NCI-H526 (cell line): ENCODE data around the gene NEAT1.

ENCODE experiments used
- DNase-seq, 2 experiments: peaks; one replicate each; lab custom pipeline; 2025; lab: John Stamatoyannopoulos, UW

The NEAT1 gene

DNA sequence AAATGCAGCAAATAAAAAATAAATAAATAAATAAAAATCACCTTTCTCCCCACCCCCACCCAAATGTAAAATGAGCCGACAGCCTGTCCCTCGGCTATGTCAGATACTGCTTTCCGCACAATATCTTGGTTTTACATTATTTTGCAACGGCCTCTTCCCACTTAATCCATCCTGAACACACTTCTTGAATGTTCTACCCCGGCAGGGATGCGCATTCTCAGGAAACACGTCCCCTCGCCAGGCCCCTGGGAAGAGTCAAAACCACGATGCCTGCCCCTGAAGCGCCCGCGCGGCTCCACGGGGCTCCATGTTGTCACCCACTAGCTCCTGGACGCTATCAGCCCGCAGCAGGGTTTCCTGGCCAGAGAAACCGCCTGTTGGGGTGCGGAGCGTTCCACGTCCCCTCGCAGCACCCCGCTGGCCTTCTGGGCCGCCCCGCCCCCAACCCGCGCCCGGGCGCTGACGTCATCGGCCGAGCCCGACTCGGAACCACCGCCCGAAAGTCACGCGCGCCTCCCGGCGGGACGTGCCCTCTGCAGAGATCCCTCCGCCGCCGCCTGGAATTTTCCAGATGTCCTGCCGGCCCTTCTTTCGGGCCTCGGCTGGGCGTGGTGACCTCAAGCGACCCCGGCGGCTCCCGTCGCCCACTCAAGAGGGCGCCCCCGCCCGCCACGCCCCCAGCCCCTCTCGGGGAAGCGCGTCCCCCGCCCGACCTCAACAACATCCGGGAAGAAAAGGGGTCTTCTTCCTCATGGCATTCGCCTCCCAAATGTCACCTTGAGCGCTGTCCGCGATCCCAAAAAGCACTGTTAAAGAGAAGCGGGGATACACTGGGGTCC lies 585 bp upstream of the NEAT1 start:
- peak; percentile 83 to 99 for DNase-seq

DNA sequence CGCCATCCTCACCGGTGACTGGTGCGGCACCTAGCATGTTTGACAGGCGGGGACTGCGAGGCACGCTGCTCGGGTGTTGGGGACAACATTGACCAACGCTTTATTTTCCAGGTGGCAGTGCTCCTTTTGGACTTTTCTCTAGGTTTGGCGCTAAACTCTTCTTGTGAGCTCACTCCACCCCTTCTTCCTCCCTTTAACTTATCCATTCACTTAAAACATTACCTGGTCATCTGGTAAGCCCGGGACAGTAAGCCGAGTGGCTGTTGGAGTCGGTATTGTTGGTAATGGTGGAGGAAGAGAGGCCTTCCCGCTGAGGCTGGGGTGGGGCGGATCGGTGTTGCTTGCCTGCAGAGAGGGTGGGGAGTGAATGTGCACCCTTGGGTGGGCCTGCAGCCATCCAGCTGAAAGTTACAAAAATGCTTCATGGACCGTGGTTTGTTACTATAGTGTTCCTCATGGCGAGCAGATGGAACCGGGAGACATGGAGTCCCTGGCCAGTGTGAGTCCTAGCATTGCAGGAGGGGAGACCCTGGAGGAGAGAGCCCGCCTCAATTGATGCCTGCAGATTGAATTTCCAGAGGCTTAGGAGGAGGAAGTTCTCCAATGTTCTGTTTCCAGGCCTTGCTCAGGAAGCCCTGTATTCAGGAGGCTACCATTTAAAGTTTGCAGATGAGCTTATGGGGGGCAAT lies 1.1 kb downstream of the NEAT1 start:
- no peak for DNase-seq

DNA sequence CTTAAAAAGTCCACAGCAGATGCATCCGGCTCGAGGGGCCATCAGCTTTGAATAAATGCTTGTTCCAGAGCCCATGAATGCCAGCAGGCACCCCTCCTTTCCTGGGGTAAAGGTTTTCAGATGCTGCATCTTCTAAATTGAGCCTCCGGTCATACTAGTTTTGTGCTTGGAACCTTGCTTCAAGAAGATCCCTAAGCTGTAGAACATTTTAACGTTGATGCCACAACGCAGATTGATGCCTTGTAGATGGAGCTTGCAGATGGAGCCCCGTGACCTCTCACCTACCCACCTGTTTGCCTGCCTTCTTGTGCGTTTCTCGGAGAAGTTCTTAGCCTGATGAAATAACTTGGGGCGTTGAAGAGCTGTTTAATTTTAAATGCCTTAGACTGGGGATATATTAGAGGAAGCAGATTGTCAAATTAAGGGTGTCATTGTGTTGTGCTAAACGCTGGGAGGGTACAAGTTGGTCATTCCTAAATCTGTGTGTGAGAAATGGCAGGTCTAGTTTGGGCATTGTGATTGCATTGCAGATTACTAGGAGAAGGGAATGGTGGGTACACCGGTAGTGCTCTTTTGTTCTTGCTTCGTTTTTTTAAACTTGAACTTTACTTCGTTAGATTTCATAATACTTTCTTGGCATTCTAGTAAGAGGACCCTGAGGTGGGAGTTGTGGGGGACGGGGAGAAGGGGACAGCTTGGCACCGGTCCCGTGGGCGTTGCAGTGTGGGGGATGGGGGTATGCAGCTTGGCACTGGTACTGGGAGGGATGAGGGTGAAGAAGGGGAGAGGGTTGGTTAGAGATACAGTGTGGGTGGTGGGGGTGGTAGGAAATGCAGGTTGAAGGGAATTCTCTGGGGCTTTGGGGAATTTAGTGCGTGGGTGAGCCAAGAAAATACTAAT lies 1.9 kb downstream of the NEAT1 start:
- DNase-seq = no peak

DNA sequence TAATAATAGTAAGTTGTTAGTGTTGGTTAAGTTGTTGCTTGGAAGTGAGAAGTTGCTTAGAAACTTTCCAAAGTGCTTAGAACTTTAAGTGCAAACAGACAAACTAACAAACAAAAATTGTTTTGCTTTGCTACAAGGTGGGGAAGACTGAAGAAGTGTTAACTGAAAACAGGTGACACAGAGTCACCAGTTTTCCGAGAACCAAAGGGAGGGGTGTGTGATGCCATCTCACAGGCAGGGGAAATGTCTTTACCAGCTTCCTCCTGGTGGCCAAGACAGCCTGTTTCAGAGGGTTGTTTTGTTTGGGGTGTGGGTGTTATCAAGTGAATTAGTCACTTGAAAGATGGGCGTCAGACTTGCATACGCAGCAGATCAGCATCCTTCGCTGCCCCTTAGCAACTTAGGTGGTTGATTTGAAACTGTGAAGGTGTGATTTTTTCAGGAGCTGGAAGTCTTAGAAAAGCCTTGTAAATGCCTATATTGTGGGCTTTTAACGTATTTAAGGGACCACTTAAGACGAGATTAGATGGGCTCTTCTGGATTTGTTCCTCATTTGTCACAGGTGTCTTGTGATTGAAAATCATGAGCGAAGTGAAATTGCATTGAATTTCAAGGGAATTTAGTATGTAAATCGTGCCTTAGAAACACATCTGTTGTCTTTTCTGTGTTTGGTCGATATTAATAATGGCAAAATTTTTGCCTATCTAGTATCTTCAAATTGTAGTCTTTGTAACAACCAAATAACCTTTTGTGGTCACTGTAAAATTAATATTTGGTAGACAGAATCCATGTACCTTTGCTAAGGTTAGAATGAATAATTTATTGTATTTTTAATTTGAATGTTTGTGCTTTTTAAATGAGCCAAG lies 2.7 kb downstream of the NEAT1 start:
- DNase-seq = peak in 1 of 2 experiments; percentile 50

DNA sequence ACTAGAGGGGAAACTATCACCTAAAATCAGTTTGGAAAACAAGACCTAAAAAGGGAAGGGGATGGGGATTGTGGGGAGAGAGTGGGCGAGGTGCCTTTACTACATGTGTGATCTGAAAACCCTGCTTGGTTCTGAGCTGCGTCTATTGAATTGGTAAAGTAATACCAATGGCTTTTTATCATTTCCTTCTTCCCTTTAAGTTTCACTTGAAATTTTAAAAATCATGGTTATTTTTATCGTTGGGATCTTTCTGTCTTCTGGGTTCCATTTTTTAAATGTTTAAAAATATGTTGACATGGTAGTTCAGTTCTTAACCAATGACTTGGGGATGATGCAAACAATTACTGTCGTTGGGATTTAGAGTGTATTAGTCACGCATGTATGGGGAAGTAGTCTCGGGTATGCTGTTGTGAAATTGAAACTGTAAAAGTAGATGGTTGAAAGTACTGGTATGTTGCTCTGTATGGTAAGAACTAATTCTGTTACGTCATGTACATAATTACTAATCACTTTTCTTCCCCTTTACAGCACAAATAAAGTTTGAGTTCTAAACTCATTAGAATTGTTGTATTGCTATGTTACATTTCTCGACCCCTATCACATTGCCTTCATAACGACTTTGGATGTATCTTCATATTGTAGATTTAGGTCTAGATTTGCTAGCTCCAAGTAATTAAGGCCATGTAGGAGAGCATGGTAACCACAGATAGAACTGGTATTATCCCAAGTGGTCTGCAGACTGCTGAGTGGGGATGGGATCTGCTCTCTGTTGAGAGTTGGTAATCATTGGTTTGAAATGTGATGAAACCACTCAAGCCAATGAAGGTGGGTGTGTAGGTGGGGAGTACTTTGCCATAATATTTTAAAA lies 3.6 kb downstream of the NEAT1 start:
- DNase-seq = no peak

DNA sequence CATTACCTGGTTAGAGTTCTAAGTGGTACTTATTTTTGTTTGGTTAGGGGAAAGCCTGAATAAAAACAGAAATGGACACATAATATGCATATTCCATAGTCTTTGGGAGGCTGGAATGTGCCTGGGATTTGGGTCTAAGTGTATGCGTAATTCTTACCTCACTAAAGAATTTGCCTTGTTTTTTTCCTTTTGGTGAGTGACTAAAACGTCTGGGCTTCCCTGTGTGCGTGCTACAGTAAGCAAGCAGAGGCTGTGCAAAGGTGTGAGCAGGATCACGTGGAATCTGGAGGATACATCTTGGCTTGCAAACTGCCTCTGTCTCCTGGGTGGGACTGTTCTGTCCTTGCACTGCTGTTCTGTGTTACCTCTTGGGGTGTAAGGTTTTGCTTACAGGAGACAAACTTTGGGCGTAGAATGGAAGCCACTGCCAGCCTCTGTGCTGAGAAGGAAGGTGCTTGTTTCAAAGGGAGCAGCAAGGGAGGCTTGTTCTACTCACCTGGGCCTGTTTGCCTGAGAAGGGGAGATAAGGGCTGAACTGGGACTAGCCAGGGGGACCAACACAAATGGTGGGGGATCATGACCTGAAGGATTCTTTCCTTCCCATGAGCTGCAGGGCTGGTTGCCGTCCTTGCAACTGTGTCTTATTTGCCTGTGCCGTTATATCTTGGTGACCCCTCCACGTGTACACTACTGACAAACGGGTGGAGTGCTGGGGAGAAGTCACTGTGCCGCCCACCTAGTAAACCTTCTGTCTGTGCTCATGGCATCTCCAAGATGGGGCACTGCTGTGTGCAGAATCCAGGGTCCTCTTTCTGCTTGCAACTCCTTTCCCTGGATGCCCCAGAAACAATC lies 4.5 kb downstream of the NEAT1 start:
- peak in 1 of 2 experiments; percentile 65 for DNase-seq

GRCh38 chr11:65427691-65428577 lies 5.3 kb downstream of the NEAT1 start:
- DNase-seq = peak; percentile 52 to 53

GRCh38 chr11:65428578-65429067 lies 6.0 kb downstream of the NEAT1 start:
- no peak for DNase-seq

DNA sequence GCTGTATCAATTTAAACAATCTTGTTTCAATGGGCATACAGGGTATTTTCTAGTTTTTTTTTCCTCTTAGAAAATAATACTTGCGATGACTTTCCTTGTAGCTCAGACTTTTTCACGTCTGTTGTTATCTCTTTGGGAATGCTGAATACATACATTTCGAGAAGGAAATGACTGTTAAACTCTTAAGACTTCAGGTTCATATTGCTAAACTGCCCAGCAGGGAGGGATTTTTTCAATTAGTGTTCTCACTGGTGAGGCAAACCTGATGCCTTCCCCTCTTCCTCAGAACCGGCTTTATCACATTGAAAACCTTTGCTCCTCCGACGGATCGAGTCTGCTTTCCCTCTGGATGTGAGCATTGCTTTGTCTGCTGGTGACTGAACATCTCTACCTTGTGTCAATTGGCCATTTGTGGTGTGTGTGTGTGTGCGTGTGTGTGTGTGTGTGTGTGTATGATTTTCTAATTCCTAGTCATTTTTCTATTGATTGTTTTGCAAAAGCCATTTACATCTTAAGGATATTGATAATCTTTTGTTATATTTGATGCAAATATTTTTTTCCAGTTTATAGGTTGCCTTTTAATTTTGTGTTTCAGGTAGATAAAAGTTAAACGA lies 6.6 kb downstream of the NEAT1 start:
- peak in 1 of 2 experiments; percentile 48 for DNase-seq

GRCh38 chr11:65429724-65430405 lies 7.3 kb downstream of the NEAT1 start:
- peak; percentile 34 to 60 for DNase-seq

- no peak for DNase-seq
These were observed 8.0 kb downstream of the NEAT1 start for GRCh38 chr11:65430406-65431217.

- DNase-seq = no peak
These were observed 9.0 kb downstream of the NEAT1 start for GRCh38 chr11:65431451-65432099.

- DNase-seq = no peak
These were observed 9.6 kb downstream of the NEAT1 start for GRCh38 chr11:65432100-65432650.

GRCh38 chr11:65432686-65433582 lies 10.3 kb downstream of the NEAT1 start:
- peak in 1 of 2 experiments; percentile 37 for DNase-seq
